ENCODE results near the gene RXRA.

The RXRA gene

DNA sequence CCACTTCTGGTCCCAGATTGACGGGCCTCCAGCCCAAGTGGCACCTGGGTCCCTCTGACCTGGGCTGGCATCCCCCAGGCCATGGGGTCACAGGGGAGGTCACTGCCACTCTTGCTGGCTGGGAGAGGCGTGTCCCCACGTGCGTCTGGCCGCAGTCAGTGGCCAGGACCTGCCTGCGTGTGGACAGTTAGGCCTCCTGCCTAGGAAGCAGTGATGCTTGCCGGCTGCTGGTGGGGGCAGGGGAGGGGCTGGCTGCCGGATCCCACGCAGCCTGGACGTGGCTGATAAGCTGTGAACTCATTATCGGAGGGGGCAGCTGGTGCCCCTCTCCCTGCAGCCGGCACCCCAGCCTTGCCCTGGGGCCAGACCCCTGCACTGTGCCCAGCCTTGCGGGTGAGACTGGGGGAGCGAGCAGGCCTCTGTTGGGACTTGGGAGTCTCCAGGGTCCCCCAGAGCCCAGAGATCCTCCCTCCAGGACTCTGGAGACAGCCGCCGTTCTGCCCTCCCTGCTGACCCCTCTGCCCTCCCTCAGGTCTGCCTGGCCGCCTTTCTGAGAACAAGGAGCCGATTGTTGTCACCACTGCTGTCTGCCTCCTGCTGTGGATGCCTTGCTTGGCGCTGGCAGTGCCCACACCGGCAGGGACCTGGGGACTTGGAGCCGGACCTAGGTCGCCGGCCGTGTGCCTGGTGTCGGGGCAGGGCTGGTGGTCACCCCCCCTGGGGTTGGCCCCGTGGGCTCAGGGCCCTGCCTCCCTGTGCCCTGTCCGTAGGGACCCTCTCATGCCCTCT, 12.3 kb downstream of the RXRA start:
- no peak for DNase-seq (ENCODE audit: low read depth in 2 of 2)

DNA sequence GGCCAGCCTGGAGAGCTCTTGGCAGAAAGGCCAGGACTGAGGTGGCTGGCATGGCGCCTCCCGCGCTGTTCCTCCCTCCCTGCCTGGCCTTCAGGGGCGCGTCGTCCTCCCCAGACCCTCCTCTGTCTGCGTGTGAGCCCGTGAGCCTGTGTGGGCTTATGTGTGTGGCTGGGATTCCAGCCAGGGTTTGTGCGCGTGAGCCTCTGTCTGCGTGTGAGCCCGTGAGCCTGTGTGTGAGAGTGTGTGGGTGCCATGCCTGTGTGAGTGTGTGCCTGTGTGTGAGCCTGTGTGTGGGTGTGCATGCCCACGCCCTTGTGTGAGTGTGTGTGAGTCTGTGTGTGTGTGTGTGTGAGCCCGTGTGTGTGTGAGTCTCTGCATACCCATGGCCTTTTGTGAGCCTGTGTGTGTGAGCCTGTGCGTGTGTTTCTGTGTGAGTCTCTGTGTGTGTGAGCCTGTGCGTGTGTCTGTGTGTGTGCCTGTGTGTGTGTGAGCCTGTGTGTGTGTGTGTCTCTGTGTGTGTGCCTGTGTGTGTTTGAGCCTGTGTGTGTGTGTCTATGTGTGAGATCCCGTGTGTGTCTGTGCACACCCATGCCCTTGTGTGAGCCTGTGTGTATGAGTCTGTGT, 13.0 kb downstream of the RXRA start:
- no peak for DNase-seq (ENCODE audit: low read depth in 2 of 2)

DNA sequence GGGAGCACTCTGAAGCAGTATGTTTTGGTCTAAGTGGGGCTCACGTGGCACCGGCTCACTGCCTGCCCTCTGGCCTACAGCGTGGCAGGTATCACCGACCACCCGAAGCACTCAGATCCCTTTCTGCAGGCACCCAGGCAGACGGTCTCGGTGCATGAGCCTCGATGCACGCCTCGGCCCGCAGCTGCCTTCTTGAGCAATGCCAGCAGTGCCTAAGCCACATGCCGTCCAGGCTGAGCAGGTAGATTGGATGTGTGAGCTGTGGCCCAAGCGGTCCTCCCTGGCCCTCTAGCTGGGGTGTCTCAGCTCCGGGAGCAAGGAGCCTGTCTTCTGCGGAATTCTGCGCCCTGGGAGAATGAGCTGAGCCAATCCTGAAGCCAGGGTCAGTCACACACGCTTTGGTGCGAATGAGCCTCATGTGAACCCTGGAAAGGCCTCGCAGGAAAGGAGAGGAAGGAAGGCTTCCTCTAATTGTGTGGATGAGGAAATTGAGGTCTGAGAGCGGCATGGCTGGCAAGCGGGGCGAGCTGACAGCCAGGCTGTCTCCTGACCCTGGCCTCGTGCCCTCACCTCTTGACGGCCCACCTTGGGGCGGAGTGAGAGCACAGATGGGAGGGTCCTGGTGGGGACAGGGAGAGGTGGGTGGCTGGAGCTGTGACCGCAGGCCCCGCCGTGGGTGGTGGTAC, 14.4 kb downstream of the RXRA start:
- no peak for DNase-seq (ENCODE audit: low read depth in 2 of 2)

DNA sequence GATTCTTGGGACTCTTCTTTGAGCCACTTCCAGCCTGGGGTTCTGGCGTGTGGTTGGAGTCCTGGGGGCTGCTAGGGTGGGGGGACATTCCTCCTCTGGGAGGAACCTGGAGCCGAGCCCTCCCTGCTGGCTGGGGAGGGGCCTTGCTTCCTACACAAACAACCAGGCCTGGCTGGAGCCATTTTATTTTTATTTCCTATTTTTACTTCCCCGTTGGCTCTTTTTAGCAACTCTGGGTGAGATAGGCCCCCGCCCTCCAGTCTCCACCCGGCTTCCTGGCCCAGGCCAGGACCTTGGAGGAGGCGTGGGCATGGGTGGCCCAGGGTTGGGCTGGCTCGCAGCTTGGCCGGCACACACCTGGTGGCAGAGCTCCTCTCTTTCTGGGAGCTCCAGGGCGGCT, 15.1 kb downstream of the RXRA start:
- DNase-seq (ENCODE audit: low read depth in 2 of 2): no peak

DNA sequence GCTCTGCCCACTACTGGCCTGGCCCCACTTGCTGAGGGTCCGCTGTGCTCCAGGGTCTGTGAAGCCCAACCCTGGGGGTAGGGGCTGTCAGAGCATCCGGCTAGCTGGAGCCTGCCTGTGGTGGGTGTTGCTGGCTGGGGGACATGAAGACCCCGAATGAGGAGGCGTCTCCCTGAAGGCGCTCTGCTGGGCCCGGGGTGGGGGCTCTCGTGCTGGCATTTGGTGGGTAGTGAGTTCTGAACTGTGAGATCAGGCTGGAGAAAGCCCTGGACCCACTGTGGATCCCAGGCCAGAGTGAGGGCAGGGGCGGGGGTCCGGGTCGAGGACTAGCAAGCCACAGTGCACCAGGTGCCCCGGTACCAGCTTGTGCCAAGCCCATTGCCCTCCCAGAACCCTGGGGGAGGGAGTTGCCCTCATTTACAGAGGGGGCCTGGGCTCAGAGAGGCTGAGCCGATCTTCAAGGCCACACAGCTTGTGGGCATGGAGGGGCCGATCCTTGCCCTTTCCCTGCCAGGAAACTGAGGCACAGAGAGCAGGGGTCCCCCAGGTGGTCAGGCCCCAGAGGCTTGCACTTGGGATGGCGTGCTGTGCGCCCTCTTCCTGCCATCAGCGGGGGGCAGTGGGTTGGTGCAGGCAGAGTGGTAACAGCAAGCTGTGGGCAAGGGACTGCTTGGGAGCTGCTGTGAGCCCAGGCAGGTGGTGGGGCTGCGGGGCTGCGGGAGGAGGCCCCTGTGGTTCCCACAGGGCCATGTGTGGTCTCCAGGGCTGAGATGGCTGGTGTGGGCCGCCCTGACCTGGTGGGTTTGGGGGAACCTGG, 15.9 kb downstream of the RXRA start:
- no peak for DNase-seq (ENCODE audit: low read depth in 2 of 2)

DNA sequence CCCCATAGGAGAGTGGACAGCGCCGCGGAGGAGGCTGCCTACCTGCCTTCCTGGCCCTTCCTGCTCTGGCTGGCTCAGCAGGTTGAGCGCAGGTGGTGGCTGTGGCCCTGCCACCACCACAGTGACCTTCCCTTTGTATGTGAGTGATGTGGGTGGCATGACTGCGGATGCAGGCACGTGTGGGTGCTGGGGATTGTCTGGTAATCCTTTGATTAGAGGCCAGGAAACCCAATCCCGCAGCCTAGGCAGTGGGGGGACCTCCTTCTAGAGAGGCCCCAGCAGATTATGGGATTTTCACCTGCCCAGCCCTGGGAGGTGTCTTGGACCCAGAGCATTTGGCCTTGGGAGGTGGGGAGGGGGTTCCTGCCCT, 16.5 kb downstream of the RXRA start:
- no peak for DNase-seq (ENCODE audit: low read depth in 2 of 2)

DNA sequence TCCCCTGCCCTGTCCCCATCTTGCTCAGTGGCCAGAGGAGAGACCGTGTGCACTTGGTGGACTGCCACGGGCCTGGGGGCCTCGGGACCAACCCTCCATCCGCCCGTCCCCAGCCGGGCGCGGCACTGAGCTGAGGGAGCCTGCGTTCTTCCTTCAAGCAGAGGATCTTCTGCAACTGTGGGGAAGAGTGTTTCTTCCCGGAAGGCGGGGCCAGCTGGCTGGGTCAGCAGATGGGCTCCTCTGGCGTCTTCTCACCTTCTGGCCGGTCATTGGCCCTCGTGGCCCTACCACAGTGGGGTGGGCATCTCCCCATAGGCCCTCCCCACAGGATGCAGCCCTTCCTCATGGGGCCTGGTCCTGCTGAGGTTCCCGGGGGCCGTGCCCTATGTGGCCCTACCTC, 17.4 kb downstream of the RXRA start:
- DNase-seq (ENCODE audit: low read depth in 2 of 2): no peak

DNA sequence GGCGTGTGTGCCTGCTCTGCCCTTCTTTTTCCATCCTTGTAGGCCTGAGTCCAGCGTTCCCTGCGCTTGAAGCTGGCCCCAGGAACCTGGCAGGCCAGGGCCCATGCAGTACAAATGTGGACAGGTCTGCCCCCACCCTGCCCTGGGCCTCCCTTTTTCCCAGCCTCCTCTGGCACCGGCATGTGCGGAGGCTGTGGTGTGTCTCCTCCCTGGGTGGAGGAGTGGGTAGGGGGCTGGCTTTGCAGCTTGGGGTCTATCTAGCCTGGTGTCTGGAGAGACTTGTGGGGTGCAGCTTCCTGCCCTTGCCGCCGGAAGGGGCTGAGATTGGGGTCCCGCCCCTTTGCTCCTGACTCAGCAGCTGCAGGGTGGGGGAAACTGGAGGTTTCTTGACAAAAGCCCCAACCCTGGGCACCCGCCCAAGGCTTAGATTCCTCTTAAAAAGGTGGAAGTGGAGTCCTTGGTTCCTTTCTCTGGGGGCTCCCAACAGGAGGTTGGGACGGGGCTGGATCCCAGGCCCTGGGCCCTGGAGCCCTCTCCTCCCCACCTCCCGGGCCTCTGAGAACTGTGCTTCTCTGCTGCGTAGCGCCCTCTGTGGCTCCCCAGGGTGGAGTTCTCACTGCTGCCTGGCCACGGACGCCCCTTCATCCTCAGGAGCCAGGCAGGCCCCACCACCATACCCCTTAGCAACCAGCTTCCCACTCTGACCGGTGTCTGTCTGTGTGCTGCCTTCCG, 18.0 kb downstream of the RXRA start:
- peak in 1 of 2 donors; percentile 17 for DNase-seq (ENCODE audit: low read depth in 2 of 2)

DNA sequence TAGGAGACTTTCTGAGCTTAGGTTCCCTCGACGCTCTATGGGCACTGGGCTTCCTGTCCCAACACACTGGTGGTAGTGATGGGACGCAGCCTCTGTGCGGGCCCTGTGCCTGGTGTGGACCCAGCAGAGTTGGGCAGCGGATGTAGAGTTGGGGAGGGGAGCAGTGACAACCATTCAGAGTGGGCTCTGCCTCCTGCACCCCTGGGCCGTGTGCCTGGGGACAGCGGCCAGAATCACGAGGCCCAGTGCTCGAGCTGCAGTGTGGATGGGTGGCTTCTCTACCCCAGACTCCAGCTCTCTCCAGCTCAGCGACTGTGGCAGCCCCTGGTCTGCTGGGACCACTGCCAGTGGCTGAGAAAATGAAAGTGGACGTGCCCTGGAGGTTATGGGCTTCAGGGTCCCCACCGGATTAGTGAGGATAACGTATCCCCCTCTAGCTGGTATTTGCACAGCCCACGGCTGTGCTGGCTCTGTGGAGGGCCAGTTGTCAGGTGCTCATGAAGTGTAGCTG, 18.6 kb downstream of the RXRA start:
- no peak for DNase-seq (ENCODE audit: low read depth in 2 of 2)

DNA sequence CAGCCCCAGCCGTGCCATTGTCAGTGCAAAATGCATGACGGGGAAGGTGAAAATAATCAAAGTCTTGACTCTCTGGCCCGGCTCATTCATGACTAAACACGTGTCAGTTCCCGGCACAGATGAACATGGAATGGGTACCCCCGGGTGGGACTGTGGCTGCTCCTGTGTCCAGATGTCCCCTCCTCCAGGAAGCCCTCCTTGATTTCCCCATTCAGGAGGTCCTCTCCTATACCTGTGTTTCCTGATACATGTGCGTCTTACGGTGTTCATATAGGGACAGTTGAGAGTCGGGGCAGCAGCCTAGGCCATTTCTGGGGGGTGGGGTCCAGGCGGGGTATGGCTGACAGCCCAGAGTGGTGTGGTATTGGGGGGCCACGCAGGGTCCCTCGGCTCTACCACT, 19.5 kb downstream of the RXRA start:
- no peak for DNase-seq (ENCODE audit: low read depth in 2 of 2)

DNA sequence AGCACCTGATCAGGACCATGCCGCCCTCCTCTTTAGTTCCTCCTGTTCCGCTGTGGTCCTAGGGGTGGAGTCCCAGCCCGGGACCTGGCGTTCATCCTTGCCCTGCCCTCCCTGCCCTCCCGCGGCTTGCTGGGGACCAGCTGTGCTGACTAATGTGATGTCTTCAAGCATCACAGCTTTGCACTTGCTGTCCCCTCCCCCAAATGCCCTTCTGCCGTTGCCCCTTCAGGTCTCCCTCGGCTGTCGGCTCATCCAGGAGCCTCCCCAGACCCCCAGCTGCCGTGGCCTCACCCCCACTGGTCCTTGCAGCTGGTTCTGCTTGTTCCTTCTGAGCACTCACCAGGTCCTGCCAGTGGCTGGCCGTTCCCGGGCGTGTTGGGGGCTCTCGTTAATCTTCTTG, 19.9 kb downstream of the RXRA start:
- no peak for DNase-seq (ENCODE audit: low read depth in 2 of 2)

DNA sequence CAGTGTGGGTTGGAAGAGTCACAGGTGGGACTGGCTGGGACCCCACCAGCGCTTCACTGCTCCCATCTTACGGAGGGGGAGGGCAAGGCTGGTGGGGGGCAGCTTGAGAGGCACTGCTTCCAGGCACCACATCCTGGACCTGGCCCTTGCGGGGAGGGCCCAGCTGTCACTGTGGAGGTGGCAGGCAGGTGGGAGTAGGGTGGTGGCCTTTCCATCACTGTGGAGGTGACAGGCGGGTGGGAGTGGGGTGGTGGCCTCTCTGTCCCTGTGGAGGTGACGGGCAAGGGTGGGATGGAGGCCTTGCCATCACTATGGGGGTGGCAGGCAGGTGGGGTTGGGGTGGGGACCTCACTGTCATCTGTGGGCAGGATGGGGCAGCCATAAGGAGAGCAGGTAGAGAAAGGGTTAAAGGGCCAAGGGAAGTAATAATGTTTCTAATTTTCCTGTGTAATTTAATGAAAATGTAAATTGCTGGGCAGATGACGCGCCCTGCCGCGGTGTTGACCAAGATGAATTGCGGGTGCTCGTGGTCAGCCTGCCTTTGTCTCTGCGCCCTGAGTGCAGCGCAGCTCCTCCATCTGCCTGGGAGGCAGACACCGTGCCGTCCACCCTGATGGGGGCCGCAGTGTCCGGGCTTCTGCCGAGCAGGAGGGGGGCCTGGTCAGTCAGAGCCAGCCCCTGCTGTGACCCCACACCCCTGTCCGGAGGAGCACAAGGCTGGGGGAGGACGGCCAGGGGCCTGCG, 20.8 kb downstream of the RXRA start:
- no peak for DNase-seq (ENCODE audit: low read depth in 2 of 2)

DNA sequence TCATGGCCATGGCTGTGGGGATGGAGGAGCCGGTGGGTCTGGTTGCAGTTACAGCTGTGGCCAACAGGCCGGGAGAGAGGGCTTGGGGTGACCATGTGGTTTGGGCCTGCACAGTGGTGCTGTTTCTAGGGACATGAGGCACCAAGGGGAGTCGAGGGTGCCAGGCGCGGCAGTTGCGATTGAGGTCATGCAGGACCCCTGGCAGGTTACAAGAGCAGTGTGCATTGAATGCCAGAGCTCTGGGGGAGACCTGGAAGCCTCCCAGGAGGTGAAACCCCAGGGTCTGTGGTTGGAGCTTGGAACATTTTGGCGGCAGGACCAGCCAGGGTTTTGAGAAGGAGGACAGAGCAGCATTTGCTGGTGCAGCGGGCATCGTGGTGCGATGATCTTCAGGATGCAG, 21.7 kb downstream of the RXRA start:
- DNase-seq (ENCODE audit: low read depth in 2 of 2): no peak

DNA sequence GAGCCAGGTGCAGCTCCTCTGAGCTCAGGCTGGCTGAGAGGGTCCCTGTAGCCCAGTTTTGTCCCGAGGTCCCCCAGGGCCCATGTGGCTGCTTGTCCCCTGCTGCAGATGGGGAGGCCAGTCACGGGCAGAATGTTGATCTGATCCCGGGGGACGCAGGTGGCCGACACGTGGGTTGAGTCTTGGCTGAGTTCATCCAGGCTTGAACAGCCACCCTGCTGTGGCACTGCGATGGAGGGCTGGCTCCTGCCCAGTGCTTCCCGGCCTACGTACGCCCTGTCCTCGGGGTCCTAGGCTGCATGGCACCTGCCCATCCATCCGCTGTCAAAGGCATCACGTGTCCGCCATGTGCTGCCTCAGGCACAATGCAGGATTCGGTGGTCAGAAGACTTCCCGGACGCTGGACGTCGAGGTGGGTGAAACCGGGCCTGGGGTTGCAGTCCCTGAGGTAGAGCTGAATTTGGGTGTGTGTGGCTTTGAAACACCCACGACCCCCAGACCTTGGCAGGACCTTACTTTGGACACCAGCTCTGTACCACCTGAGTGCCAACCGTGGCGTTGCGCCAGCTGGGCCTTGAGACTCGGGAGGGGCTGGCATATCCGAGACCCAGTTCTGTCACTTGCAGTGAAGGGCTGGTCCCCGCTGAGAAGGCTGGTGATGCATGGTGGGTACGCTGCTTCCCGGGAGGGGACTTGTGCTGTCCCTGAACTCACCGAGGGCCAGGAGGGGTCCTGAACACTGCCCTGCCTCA, 22.3 kb downstream of the RXRA start:
- no peak for DNase-seq (ENCODE audit: low read depth in 2 of 2)

DNA sequence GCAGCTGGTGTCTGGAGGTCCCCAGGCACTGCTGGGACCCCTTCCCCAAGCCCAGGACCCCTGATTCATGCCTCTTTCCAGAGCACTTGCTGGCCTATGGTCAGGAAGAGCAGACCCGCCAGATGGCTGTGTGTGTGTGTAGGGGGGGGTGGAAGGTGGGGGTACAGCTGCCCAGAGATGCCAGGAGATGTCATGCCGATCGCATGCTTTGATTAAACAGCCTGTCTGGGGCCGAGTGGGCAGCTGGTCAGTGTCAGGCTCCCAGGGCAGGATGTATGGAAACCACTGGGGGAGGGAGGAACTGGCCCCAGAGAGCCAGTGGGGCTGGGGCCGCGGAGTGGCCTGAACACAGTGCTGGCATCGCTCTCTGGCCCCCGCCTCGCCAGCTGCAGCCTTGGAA, 23.7 kb downstream of the RXRA start:
- no peak for DNase-seq (ENCODE audit: low read depth in 2 of 2)

DNA sequence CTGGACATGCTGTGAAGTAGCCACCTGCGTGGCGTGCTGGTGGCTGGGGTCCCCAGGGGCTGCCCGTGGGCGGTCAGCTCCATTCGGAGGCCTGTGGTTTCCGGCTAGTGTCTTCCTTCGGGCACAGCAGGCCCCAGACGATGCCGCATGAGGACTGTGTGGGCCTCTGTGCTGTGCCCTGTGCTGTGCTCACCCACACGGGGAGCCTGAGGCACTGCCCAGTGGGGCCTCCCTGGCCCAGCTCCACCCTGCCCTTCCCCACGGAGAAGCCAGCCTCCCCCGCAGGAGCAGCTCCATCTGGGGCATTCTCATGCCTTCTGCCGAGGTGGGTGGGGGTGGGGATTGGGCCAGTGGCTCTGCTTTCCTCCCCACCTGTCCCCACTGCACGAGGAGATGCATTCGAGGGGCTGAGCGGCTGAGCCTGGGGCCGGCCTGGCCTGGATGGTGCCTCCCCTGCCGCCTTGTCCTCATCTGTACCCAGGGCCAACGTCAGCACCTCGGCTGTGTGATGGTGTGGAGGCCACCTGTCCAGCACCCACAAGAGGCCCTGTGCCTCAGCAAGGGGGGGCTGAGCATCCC, 24.2 kb downstream of the RXRA start:
- no peak for DNase-seq (ENCODE audit: low read depth in 2 of 2)

DNA sequence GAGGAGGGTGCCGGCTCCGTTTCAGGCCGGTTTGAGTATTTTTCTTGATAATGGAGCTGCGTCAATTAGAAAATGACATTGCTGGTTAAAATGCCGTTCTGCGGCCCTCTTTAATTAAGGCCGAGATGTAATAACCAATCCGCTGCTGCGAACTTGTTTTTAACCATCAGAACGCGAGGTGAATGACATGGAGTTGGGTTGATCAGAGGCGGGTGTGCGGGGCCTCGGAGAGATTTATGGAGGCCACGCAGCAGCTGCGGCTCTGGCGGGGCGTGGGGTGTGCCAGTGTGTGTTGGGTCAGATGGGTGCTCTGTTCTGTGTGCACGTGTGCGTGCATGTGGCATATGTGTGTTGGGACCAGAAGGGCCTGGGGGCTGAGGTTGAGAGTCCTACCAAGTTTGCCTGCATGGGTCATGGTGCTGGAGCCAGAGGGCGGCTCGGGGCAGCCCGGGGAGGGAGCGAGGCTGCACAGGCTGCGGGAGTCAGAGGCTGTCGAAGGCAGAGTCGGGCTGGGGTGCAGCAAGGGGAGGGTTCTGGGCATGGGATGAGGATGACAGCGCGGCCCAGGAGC, 25.4 kb downstream of the RXRA start:
- DNase-seq (ENCODE audit: low read depth in 2 of 2): no peak

DNA sequence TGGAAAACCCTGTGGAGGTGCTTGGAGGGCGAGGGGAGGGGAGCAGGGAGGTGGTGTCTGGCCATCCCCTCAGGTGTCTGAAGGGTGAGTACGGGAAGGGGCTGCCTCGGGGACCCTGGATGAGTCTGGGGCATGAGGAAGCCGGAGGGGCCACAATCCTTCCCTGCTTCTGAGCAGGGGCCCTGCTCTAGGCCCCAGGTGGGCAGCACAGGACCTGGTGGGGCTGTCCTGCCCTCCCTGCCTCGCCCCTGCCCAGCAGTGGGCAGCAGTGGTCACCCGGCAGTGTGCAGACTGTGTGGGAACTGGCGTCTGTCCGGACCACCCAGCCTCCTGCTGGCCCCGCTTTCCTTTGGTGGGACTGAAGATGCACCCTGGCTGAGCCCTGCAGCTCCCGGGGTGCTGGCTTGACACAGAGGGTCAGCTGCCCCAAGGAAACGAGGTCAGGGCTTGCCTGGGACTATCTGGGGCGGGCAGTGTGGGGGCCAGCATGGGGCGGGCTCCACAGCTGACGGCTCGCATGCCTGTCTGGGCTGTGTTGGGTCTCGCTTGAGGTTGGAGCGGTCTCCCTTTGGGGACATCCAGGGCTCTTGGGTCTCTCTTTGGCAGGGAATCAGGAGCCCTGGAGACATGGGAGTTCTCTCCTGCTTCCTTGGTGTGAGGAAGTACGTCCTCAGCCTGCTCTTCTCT, 26.1 kb downstream of the RXRA start:
- no peak for DNase-seq (ENCODE audit: low read depth in 2 of 2)

DNA sequence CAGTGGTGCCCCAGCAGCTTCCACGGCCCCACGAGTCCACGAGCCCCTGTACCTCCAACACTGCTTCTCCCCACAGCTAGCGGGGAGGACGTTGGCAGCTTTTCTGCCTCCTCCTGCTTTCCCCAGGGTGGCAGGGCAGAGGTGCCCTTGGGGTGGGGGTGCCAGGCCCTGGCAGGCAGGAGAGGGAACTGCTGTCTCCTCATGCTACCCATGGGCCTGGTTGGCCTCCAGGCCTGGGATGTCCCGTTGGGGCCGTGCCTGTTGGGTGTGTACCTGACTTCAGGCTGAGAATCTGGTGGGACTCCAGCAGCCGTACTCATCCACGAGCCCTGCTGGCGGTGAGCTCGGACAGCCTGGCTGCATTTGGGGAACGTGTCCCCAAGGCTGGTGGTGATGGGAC, 27.3 kb downstream of the RXRA start:
- no peak for DNase-seq (ENCODE audit: low read depth in 2 of 2)
